GM19455 (cell line): ENCODE results near the gene DOK3.

Source experiments
- ATAC-seq: cut with Tn5 transposase; IDR thresholded peaks from one replicate; pipeline ENCODE4 v1.9.1; 2021; ENCODE audit not compliant: unreplicated experiment

DOK3 gene

DNA sequence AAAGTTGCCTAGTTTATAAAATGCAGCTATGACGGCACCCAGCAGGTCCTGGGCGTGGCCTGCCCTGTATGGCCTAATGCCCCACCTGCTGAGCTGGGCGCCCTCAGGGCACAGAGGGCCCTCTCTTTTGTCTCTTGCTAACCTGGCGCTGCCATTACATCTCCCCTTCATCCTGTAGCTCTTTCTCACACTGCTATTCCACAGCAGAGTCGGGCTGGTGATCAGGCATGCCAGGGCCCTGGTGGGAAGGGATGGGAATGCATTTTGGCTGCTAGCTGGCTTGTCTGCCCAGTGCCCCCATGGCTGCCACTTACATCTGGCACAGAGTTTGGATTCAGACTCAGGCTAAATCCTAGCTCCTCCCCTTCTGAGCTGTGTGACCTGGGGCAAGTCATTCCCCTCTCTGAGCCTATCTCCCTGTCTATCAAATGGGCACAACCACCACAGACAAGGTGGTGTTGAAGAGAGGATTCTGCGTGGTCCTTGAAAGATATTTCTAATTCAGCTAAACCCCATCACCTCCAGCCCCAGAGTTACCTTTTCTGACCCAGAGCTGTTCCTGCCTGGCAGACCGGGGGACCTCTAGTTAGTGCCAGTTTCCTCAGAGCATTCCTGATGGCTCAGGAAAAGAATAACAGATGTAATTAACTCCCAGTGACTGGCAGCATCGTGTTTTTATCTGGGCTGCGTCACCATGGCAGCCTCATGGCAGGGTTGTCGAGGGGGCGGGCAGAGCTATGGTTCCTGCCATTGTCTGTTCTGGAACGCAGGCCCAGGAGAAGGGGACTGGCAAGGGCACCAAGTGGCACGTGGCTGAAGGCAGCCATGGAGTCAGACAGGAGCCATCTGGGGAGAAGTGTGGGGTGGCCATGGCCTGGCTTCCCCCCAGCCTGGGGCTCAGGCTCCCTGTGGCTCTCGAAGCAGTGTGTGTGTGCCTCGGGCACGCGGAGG, 56.7 kb downstream of the DOK3 start:
- ATAC-seq, result no peak
